GM19238 (cell line): Measurements from ENCODE around the gene IFT81.
"Not testable (repeated sequence)": the region's sequence is repeated elsewhere in the genome, so short reads cannot be mapped to it uniquely, and the experiment has no call there.

ENCODE experiments used
- DNase-seq: peaks from one replicate; pipeline ENCODE4 v3.0.0; 2011; ENCODE audit warnings: low spot score; ENCODE audit not compliant: insufficient read length

IFT81 gene

GRCh38 chr12:110245369-110245772, 121.2 kb downstream of the IFT81 start:
- no peak for DNase-seq

GRCh38 chr12:110246636-110247339, 122.6 kb downstream of the IFT81 start:
- DNase-seq, result no peak

- DNase-seq, result no peak
Measured at GRCh38 chr12:110247340-110248095, 123.4 kb downstream of the IFT81 start.

- DNase-seq, result no peak
Measured at GRCh38 chr12:110248096-110248447, 123.9 kb downstream of the IFT81 start.

GRCh38 chr12:110249105-110249504, 124.9 kb downstream of the IFT81 start:
- no peak for DNase-seq

GRCh38 chr12:110249716-110250225, 125.6 kb downstream of the IFT81 start:
- DNase-seq, result no peak

GRCh38 chr12:110251381-110251780, 127.2 kb downstream of the IFT81 start:
- DNase-seq, result no peak

GRCh38 chr12:110252716-110253115, 128.6 kb downstream of the IFT81 start:
- DNase-seq, result no peak

GRCh38 chr12:110253176-110253575, 129.0 kb downstream of the IFT81 start:
- DNase-seq, result no peak

- no peak for DNase-seq
Measured at GRCh38 chr12:110254971-110255540, 130.9 kb downstream of the IFT81 start.

- DNase-seq, result not testable (repeated sequence)
Measured at GRCh38 chr12:110255890-110256456, 131.8 kb downstream of the IFT81 start.

GRCh38 chr12:110256780-110257431, 132.7 kb downstream of the IFT81 start:
- DNase-seq, result no peak

GRCh38 chr12:110258466-110258865, 134.3 kb downstream of the IFT81 start:
- no peak for DNase-seq

- no peak for DNase-seq
Measured at GRCh38 chr12:110262442-110263388, 138.6 kb downstream of the IFT81 start.

- DNase-seq, result no peak
Measured at GRCh38 chr12:110266381-110266960, 142.3 kb downstream of the IFT81 start.

GRCh38 chr12:110266980-110267620, 142.9 kb downstream of the IFT81 start:
- DNase-seq, result no peak
